RWPE2 (cell line): ENCODE results near the gene MSANTD3.

Source experiments
- ATAC-seq: fragments of 200-7000 bp; cut with Tn5 transposase; 3 replicates; pipeline ENCODE4 v1.9.1; 2021; ENCODE audit warnings: low read depth
- DNase-seq: peaks from one replicate; pipeline ENCODE4 v3.0.0-alpha.2; 2020; ENCODE audit warnings: low spot score
- H3K27ac ChIP-seq: fragments of 450-650 bp; 2 replicates; pipeline ENCODE4 v1.5.1; 2017; ENCODE audit warnings: mild to moderate bottlenecking; ENCODE audit not compliant: poor library complexity, severe bottlenecking
- H3K27me3 ChIP-seq: fragments of 250-450 bp; sonication (Bioruptor Pico); 2 replicates; pipeline ENCODE4 v1.5.1; 2021; ENCODE audit warnings: mild to moderate bottlenecking, moderate library complexity; ENCODE audit not compliant: insufficient read depth, poor library complexity, severe bottlenecking
- H3K36me3 ChIP-seq: fragments of 250-450 bp; sonication (Bioruptor Pico); 2 replicates; pipeline ENCODE4 v1.5.1; 2020; ENCODE audit warnings: low read depth, mild to moderate bottlenecking, moderate library complexity
- H3K4me1 ChIP-seq: fragments of 250-450 bp; sonication (Bioruptor Pico); 2 replicates; pipeline ENCODE4 v1.5.1; 2021; ENCODE audit warnings: mild to moderate bottlenecking, moderate library complexity; ENCODE audit not compliant: insufficient read depth, poor library complexity, severe bottlenecking
- H3K4me3 ChIP-seq: fragments of 250-450 bp; sonication (Bioruptor Pico); 2 replicates; pipeline ENCODE4 v1.5.1; 2021; ENCODE audit warnings: mild to moderate bottlenecking, moderate library complexity; ENCODE audit not compliant: severe bottlenecking
- H3K9me3 ChIP-seq: fragments of 250-450 bp; sonication (Bioruptor Pico); 2 replicates; pipeline ENCODE4 v1.5.1; 2021; ENCODE audit warnings: mild to moderate bottlenecking, moderate library complexity; ENCODE audit not compliant: severe bottlenecking
- TF ChIP-seq, protein P1 (sequence below): fragments of 450-650 bp; IDR thresholded peaks from one replicate; pipeline ENCODE4 v1.5.1; 2017; ENCODE audit warnings: mild to moderate bottlenecking, moderate library complexity; ENCODE audit not compliant: poor library complexity, severe bottlenecking

Gene MSANTD3

DNA sequence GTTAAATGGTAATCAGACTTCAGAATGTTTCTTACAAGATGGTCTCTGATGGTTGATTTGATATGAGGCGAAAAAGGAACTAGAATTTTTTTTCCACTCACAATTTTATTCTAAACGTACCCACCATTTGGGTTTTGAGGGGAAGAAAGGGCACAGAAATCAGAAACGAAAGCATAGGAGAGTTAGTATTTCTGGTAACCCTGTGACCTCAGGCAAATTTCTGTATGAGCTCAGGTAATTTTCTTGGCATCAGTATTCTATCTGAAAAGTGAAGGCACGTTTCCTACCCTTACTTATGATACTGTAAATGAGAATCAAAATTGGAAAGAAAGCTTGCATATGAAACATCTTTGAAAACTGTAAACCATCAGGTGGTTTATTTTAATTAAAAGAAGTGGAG, 72.5 kb downstream of the MSANTD3 start:
- H3K4me3 ChIP-seq = no peak overlapping the region
- peaks cover 5% of the 10 kb centered on the region for H3K4me1 ChIP-seq
- ATAC-seq (no peak), DNase-seq (no peak)
- no peak overlapping the region for H3K27ac ChIP-seq
- no peaks in the 10 kb centered on the region for H3K36me3 ChIP-seq
- TF ChIP-seq, protein P1, sequence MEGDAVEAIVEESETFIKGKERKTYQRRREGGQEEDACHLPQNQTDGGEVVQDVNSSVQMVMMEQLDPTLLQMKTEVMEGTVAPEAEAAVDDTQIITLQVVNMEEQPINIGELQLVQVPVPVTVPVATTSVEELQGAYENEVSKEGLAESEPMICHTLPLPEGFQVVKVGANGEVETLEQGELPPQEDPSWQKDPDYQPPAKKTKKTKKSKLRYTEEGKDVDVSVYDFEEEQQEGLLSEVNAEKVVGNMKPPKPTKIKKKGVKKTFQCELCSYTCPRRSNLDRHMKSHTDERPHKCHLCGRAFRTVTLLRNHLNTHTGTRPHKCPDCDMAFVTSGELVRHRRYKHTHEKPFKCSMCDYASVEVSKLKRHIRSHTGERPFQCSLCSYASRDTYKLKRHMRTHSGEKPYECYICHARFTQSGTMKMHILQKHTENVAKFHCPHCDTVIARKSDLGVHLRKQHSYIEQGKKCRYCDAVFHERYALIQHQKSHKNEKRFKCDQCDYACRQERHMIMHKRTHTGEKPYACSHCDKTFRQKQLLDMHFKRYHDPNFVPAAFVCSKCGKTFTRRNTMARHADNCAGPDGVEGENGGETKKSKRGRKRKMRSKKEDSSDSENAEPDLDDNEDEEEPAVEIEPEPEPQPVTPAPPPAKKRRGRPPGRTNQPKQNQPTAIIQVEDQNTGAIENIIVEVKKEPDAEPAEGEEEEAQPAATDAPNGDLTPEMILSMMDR = no peak
- no peaks in the 10 kb centered on the region for H3K9me3 ChIP-seq
- H3K27me3 ChIP-seq = no peaks in the 10 kb centered on the region

DNA sequence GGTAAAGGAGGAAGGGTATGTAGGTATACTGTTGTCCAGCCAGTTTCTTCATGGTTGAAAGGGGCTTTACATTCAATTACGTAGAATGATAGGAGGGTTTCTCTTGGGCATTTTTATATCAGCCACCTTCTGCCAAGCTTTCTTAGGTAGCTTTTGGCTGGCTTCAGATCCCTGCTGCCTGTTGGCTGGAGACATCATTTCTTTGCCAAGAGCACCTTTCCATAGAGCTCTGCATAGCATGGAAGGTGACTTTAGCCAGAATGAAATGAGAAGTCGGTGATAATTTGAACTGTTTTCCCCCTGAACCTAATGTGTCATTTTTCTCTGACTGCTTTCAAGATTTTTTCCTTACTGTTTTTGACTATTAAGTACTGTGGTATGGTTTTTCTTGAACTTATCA, 72.9 kb downstream of the MSANTD3 start:
- no peak overlapping the region for H3K27ac ChIP-seq
- ATAC-seq (no peak), DNase-seq (no peak)
- no peaks in the 10 kb centered on the region for H3K27me3 ChIP-seq
- TF ChIP-seq, protein P1 = no peak
- no peaks in the 10 kb centered on the region for H3K36me3 ChIP-seq
- no peaks in the 10 kb centered on the region for H3K9me3 ChIP-seq
- no peak overlapping the region for H3K4me3 ChIP-seq
- H3K4me1 ChIP-seq = peaks cover 5% of the 10 kb centered on the region
